Measurements from ENCODE around the gene DLGAP1. TPM values are rescaled to one million over a fixed set of nuclear protein-coding genes. Genes with fewer than 3 reads are reported as not detected.

DLGAP1 gene
- polyA plus RNA-seq, 1 donor from 2014 or later: 4.5 TPM

GRCh38 chr18:3827236-3827845 lies 627.8 kb downstream of the DLGAP1 start:
- H3K27ac ChIP-seq (ENCODE audit: low read length): no peak overlapping the region
- no peaks in the 10 kb centered on the region for H3K27me3 ChIP-seq (ENCODE audit: insufficient read depth, low read depth, low read length)
- H3K36me3 ChIP-seq (ENCODE audit: insufficient read depth, low read length): no peaks in the 10 kb centered on the region
- no peaks in the 10 kb centered on the region for H3F3A ChIP-seq (ENCODE audit: insufficient read depth, low read length, poor library complexity, severe bottlenecking)
- no peak overlapping the region for H3K4me3 ChIP-seq (ENCODE audit: low read length)
- H3K79me2 ChIP-seq (replicated peaks; ENCODE audit: insufficient read depth, low read length): no peaks in the 10 kb centered on the region
- no peaks in the 10 kb centered on the region for H3K9me3 ChIP-seq (ENCODE audit: low read length)
- H3K9me2 ChIP-seq (ENCODE audit: insufficient read depth, low read length): no peaks in the 10 kb centered on the region
- no peak overlapping the region for H3K9ac ChIP-seq (ENCODE audit: low read length)
- no peak overlapping the region for H3K4me2 ChIP-seq (ENCODE audit: low read length)
- TF ChIP-seq RAD21 (conservative IDR thresholded peaks at IDR 0.05) (no peak), TAF1 (IDR thresholded peaks at IDR 0.05; ENCODE audit: low read depth) (no peak), CTCF (IDR thresholded peaks at IDR 0.05; ENCODE audit: poor library complexity, severe bottlenecking) (no peak), REST (IDR thresholded peaks at IDR 0.05; ENCODE audit: borderline replicate concordance) (no peak), SMC3 (conservative IDR thresholded peaks at IDR 0.05; ENCODE audit: poor library complexity) (no peak), EZH2 (IDR thresholded peaks at IDR 0.05; ENCODE audit: borderline replicate concordance, insufficient read depth, low read length, poor library complexity, severe bottlenecking) (no peak), EP300 (conservative IDR thresholded peaks at IDR 0.05; ENCODE audit: poor library complexity, severe bottlenecking) (no peak), MXI1 (conservative IDR thresholded peaks at IDR 0.05; ENCODE audit: poor library complexity, severe bottlenecking) (no peak), POLR2AphosphoS5 (IDR thresholded peaks at IDR 0.05) (no peak)
- H4K20me1 ChIP-seq (ENCODE audit: insufficient read depth): no peaks in the 10 kb centered on the region
- no peak overlapping the region for H2AFZ ChIP-seq (ENCODE audit: low read depth, low read length)

- no peak for TF ChIP-seq SMC3 (conservative IDR thresholded peaks at IDR 0.05; ENCODE audit: poor library complexity)
- H3K4me3 ChIP-seq (ENCODE audit: low read length): no peak overlapping the region
- H3F3A ChIP-seq (ENCODE audit: insufficient read depth, low read length, poor library complexity, severe bottlenecking): no peaks in the 10 kb centered on the region
- no peak overlapping the region for H2AFZ ChIP-seq (ENCODE audit: low read depth, low read length)
- H4K20me1 ChIP-seq (ENCODE audit: insufficient read depth): no peaks in the 10 kb centered on the region
- H3K79me2 ChIP-seq (replicated peaks; ENCODE audit: insufficient read depth, low read length): no peaks in the 10 kb centered on the region
- no peaks in the 10 kb centered on the region for H3K9me2 ChIP-seq (ENCODE audit: insufficient read depth, low read length)
- no peaks in the 10 kb centered on the region for H3K36me3 ChIP-seq (ENCODE audit: insufficient read depth, low read length)
- no peaks in the 10 kb centered on the region for H3K27me3 ChIP-seq (ENCODE audit: insufficient read depth, low read depth, low read length)
- H3K9me3 ChIP-seq (ENCODE audit: low read length): no peaks in the 10 kb centered on the region
- no peak overlapping the region for H3K27ac ChIP-seq (ENCODE audit: low read length)
- no peak overlapping the region for H3K4me2 ChIP-seq (ENCODE audit: low read length)
- H3K9ac ChIP-seq (ENCODE audit: low read length): no peak overlapping the region
Measured at GRCh38 chr18:3826021-3826420, 629.1 kb downstream of the DLGAP1 start.

All from neural cell (in vitro differentiated cells).